Astrocyte (in vitro differentiated cells and primary cell): Measurements from ENCODE around the gene DES.

ENCODE experiments used
- CTCF ChIP-seq: IDR thresholded peaks from 2 replicates; pipeline ENCODE4 v1.5.1; 2011; ENCODE audit warnings: low read depth, mild to moderate bottlenecking, inconsistent platforms, low read length, moderate library complexity; ENCODE audit not compliant: insufficient read depth
- EZH2 ChIP-seq: IDR thresholded peaks from 2 replicates; pipeline ENCODE4 v1.6.1; 2012; ENCODE audit warnings: mild to moderate bottlenecking, low read length, inconsistent platforms; ENCODE audit not compliant: insufficient read depth

- TF ChIP-seq CTCF: no peak
- no peak for TF ChIP-seq EZH2
Measured at GRCh38 chr2:219392754-219393153, 25.4 kb upstream of the DES start.
